Peyer's patch (tissue), 4 donors: ENCODE data around the gene ZFP36L2. TPM values are rescaled to one million over a fixed set of nuclear protein-coding genes. Genes with fewer than 3 reads are reported as not detected.
A peak's percentile ranks its signal among the peaks of the same experiment; 100 is the strongest.

Experiments
- DNase-seq, 3 donors: peaks; one replicate each; pipeline ENCODE4 v3.0.0-alpha.2; 2017 to 2019
- H3K27ac ChIP-seq, 4 donors: fragments of 200-600 bp; sonication (generic); one replicate each; pipeline ENCODE4 v1.5.1; 2016 to 2019
- H3K27me3 ChIP-seq, 2 donors: fragments of 200-600 bp; sonication (generic); one replicate each; pipeline ENCODE4 v1.5.1; 2019
- H3K36me3 ChIP-seq, 3 donors: fragments of 200-600 bp; sonication (generic); one replicate each; pipeline ENCODE4 v1.5.1; 2016 to 2019
- H3K4me1 ChIP-seq, 4 donors: fragments of 200-600 bp; sonication (generic); one replicate each; pipeline ENCODE4 v1.5.1; 2016 to 2019
- H3K4me3 ChIP-seq, 4 donors: fragments of 200-600 bp; sonication (generic); 1 replicate in 3 of 4; 2 replicates in 1 of 4; pipeline ENCODE4 v1.5.1; 2016 to 2019; ENCODE audit warnings: mild to moderate bottlenecking in 1 of 4
- H3K9me3 ChIP-seq, 4 donors: fragments of 200-600 bp; sonication (generic); one replicate each; pipeline ENCODE4 v1.5.1; 2016 to 2019; ENCODE audit warnings: mild to moderate bottlenecking in 1 of 4
- POLR2A ChIP-seq, 2 donors: fragments of 450-650 bp; IDR thresholded peaks; one replicate each; pipeline ENCODE4 v1.5.1; 2017; ENCODE audit warnings: antibody characterized with exemption in 2 of 2, mild to moderate bottlenecking in 2 of 2, moderate library complexity in 2 of 2
- total RNA-seq, 4 donors: library from RNA; depleted of rRNA; stranded (reverse); fragments of >200 nt; gene quantifications; one replicate each; pipeline ENCODE4 v1.1.0, GENCODE V29; 2016
- TF ChIP-seq, protein P1 (sequence below), 6 experiments: fragments of 450-650 bp in 4 of 6; fragments of 200-600 bp in 2 of 6; sonication (generic) in 1 of 6; IDR thresholded peaks; one replicate each; pipeline ENCODE4 v1.5.1; 2017 to 2019; ENCODE audit warnings: antibody characterized with exemption in 6 of 6, mild to moderate bottlenecking in 3 of 6, moderate library complexity in 1 of 6

ZFP36L2 gene
- total RNA-seq, 4 donors from 2014 or later: 90.4 to 227 (median 148) TPM

DNA sequence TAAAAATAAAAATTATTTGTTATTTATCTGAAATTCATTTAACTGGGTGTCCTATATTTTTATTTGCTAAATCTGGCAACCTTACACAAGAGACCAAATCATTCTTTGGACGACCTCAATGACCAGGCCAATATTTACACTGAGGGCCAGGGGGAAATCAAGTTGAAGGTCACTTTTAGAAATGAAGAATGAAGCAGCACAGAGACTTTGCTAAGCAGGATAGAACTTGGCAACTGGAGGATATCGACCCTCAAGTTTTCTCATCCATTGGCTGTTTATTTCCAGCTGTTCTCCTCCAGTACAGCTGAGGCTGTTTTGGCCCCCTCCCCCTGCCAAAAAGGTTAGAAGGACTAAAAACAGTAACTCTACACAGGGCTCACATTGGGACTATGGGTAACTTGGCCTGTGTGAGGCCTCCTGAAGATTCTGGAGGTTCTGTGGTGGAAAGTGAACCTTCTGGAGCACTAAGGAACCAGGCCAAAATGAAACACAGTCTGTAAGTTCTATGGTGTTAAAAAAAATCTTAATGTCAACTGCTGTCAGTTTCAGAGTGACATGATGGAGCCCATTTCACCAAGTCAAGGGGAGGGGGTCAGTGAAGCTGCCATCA lies 32.2 kb upstream of the ZFP36L2 start:
- Histone ChIP-seq H3K36me3 (peaks cover 0 to 4% (median 0%) of the 10 kb centered on the region in 3 donors), H3K27me3 (no peaks in the 10 kb centered on the region), H3K9me3 (no peaks in the 10 kb centered on the region), H3K4me1 (peaks cover 0 to 9% (median 0%) of the 10 kb centered on the region in 4 donors), H3K27ac (no peak overlapping the region), H3K4me3 (no peak overlapping the region)
- no peak for TF ChIP-seq POLR2A (IDR thresholded peaks at IDR 0.05)
- TF ChIP-seq, protein P1, sequence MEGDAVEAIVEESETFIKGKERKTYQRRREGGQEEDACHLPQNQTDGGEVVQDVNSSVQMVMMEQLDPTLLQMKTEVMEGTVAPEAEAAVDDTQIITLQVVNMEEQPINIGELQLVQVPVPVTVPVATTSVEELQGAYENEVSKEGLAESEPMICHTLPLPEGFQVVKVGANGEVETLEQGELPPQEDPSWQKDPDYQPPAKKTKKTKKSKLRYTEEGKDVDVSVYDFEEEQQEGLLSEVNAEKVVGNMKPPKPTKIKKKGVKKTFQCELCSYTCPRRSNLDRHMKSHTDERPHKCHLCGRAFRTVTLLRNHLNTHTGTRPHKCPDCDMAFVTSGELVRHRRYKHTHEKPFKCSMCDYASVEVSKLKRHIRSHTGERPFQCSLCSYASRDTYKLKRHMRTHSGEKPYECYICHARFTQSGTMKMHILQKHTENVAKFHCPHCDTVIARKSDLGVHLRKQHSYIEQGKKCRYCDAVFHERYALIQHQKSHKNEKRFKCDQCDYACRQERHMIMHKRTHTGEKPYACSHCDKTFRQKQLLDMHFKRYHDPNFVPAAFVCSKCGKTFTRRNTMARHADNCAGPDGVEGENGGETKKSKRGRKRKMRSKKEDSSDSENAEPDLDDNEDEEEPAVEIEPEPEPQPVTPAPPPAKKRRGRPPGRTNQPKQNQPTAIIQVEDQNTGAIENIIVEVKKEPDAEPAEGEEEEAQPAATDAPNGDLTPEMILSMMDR (IDR thresholded peaks at IDR 0.05): no peak
- no peak for DNase-seq

DNA sequence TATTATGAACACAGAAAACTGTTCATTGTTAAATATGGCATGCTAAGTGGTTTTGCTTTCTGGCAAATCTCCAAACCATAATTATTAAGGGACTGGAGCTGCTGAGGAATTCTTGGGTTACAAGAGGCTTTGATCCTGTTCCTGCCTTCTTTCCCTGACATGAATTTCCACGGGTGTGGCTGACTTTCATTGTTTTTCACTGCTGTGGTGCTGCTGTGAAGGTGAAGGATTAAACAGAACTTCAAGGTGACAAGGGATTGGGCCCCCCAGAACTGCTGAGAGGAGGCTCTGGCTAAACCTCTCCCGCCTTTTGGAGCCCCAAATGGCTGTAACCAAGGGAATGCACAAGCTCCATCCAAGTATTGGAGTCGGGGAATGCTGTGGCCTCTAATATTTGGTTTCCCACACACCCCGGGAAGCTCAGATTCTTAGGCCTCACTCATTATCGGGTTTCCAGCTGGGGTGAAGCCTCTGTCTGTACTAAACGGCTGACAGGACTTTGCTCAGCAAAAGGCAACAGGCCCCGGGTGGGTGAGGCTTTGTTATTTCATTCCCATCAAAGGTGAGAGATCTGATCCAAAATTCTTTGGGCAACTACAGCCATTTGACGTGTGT lies 29.0 kb upstream of the ZFP36L2 start:
- Histone ChIP-seq H3K27me3 (no peaks in the 10 kb centered on the region), H3K9me3 (no peaks in the 10 kb centered on the region), H3K27ac (peak overlapping the region in 1 of 4 donors; percentile 27), H3K4me3 (no peak overlapping the region), H3K4me1 (peaks cover 0 to 9% (median 0%) of the 10 kb centered on the region in 4 donors), H3K36me3 (peaks cover 0 to 4% (median 0%) of the 10 kb centered on the region in 3 donors)
- TF ChIP-seq, protein P1 (IDR thresholded peaks at IDR 0.05): no peak
- TF ChIP-seq POLR2A (IDR thresholded peaks at IDR 0.05): no peak
- DNase-seq: no peak

DNA sequence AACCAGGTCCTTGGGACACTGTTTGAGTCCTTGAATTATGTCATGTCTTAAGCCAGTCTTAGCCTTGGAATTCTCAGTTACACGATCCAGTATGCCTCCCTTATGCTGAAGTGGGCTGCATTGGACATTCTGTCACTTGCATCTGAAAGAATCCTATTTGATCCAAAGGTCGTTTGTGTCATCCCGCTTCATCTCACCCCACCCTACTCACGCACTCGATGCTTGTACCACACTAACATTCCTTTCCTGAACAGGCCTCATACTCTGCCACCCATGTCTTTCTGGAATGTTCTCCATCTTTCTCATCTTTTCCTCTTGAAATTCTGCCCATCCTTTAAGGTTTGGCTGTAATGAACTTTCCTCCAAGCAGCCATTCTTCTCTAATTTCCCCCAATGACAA lies 27.9 kb upstream of the ZFP36L2 start:
- Histone ChIP-seq H3K36me3 (peaks cover 0 to 4% (median 0%) of the 10 kb centered on the region in 3 donors), H3K4me1 (peaks cover 0 to 9% (median 0%) of the 10 kb centered on the region in 4 donors), H3K27ac (no peak overlapping the region), H3K4me3 (no peak overlapping the region), H3K27me3 (no peaks in the 10 kb centered on the region), H3K9me3 (no peaks in the 10 kb centered on the region)
- TF ChIP-seq, protein P1 (IDR thresholded peaks at IDR 0.05): no peak
- TF ChIP-seq POLR2A (IDR thresholded peaks at IDR 0.05): no peak
- no peak for DNase-seq

DNA sequence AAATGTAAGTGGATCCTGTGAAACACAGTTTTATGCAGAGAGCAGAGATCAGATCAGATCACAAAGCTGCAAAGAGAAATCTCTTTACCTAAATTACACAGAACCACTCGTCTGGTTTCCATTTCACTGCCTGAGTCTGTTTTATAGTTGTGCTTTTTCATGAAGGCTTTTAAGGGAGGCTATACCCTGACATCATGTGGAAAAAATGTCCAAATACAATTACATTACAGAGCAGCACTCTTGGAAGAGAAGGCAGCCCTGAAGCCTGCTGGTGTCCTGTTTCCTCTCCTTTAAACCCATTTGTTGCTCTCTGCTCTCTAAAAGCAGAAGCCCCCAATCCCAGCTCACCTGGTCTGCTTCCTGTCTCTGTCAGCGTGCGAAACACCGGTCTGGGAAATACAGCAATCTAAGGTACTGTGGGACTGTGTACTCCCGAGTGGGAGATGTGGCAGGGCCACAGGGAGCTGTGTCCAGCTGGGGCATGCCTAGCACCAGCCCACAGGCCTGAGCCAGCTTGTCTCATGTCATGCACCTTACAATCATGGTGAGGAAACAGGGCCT lies 24.8 kb upstream of the ZFP36L2 start:
- Histone ChIP-seq H3K27me3 (no peaks in the 10 kb centered on the region), H3K36me3 (no peaks in the 10 kb centered on the region), H3K9me3 (no peaks in the 10 kb centered on the region), H3K27ac (peak overlapping the region in 3 of 4 donors; percentile 14 to 81 (median 71)), H3K4me1 (peaks cover 0 to 9% (median 0%) of the 10 kb centered on the region in 4 donors), H3K4me3 (no peak overlapping the region)
- no peak for TF ChIP-seq POLR2A (IDR thresholded peaks at IDR 0.05)
- TF ChIP-seq, protein P1 (IDR thresholded peaks at IDR 0.05): no peak
- no peak for DNase-seq

DNA sequence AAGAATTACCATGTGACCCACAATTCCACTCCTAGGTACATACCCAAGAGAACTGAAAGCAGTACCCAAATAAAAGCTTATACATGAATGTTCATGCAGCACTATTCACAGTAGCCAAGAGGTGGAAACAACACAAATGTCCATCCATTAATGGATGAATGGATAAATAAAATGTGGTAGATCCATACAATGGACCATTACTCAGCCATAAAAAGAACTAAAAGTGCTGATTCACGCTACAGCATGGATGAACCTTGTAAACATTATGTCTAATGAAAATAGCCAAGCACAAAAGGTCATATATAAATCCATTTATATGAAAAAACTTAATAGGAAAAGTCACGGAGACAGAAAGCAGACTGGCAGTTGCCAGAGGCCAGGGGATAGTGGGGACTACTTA lies 23.6 kb upstream of the ZFP36L2 start:
- Histone ChIP-seq H3K27me3 (no peaks in the 10 kb centered on the region), H3K9me3 (no peaks in the 10 kb centered on the region), H3K27ac (peak overlapping the region in 1 of 4 donors; percentile 81), H3K4me3 (no peak overlapping the region), H3K36me3 (no peaks in the 10 kb centered on the region), H3K4me1 (peaks cover 0 to 1% (median 0%) of the 10 kb centered on the region in 4 donors)
- TF ChIP-seq, protein P1 (IDR thresholded peaks at IDR 0.05): no peak
- no peak for TF ChIP-seq POLR2A (IDR thresholded peaks at IDR 0.05)
- no peak for DNase-seq
